Lung (tissue), 12 donors: ENCODE results near the gene LARGE1. TPM values are rescaled to one million over a fixed set of nuclear protein-coding genes. Genes with fewer than 3 reads are reported as not detected.

Experiments used
- ATAC-seq: fragments of 200-7000 bp; cut with Tn5 transposase; one replicate; pipeline ENCODE4 v1.9.1; 2020; ENCODE audit warnings: moderate number of reproducible peaks; ENCODE audit not compliant: insufficient read depth, low FRiP score
- DNase-seq, 3 donors: peaks; one replicate each; pipeline ENCODE4 v3.0.0-alpha.2; 2013 to 2017
- H3K27ac ChIP-seq, 2 donors: one replicate each; pipeline ENCODE4 v1.5.1; 2013; ENCODE audit warnings: mild to moderate bottlenecking in 2 of 2, moderate library complexity in 2 of 2, control low read depth in 1 of 2, inconsistent platforms in 1 of 2, low read depth in 1 of 2, low read length in 1 of 2
- H3K27me3 ChIP-seq, 3 donors: one replicate each; pipeline ENCODE4 v1.5.1; 2013; ENCODE audit warnings: low read length in 2 of 3; ENCODE audit not compliant: control insufficient read depth in 3 of 3, insufficient read depth in 3 of 3
- H3K36me3 ChIP-seq, 4 donors: one replicate each; pipeline ENCODE4 v1.5.1; 2013; ENCODE audit warnings: low read length in 4 of 4, mild to moderate bottlenecking in 1 of 4, moderate library complexity in 1 of 4; ENCODE audit not compliant: control insufficient read depth in 4 of 4, insufficient read depth in 4 of 4
- H3K4me1 ChIP-seq, 5 donors: one replicate each; pipeline ENCODE4 v1.5.1; 2013; ENCODE audit warnings: low read length in 5 of 5, mild to moderate bottlenecking in 2 of 5, moderate library complexity in 1 of 5; ENCODE audit not compliant: control insufficient read depth in 5 of 5, insufficient read depth in 5 of 5
- H3K4me3 ChIP-seq: one replicate; pipeline ENCODE4 v1.5.1; 2013; ENCODE audit warnings: mild to moderate bottlenecking, control low read depth, moderate library complexity
- H3K9ac ChIP-seq, 2 donors: one replicate each; pipeline ENCODE4 v1.5.1; 2013; ENCODE audit warnings: low read length in 2 of 2, control low read depth in 1 of 2; ENCODE audit not compliant: insufficient read depth in 1 of 2
- H3K9me3 ChIP-seq, 4 donors: one replicate each; pipeline ENCODE4 v1.5.1; 2013; ENCODE audit warnings: low read length in 3 of 4, mild to moderate bottlenecking in 1 of 4, moderate library complexity in 1 of 4; ENCODE audit not compliant: control insufficient read depth in 4 of 4, insufficient read depth in 3 of 4
- CTCF ChIP-seq: IDR thresholded peaks from 2 replicates; pipeline ENCODE4 v1.5.1; 2012; ENCODE audit warnings: mild to moderate bottlenecking; ENCODE audit errors: control extremely low read depth, extremely low read depth
- WGBS, 2 donors: extraction: QIAGEN DNeasy Blood & Tissue Kit; methylation state at CpG; one replicate each; pipeline ENCODE4 v1.1.7; 2013; 5-methylcytosine and 5-hydroxymethylcytosine counted together
- polyA plus RNA-seq, 2 donors: library from polyadenylated mRNA; stranded (reverse); fragments of 200-250 nt; gene quantifications; one replicate each; pipeline ENCODE4 v1.2.1, GENCODE V29; 2013
- total RNA-seq, 2 donors: library from RNA; depleted of rRNA in 1 of 2; stranded (reverse); fragments of >200 nt in 1 of 2; gene quantifications; one replicate each; pipeline ENCODE4 v1.2.1, GENCODE V29; 2014 to 2021
- donor health status: control.
- donor health status: control.
- donor health status: Bipolar disorder and iron deficiency.
- donor health status: healthy.
- donor health status: DM: yes; HTN: yes; CAD: no.

The LARGE1 gene
- total and polyA plus RNA-seq, 4 donors: 2.9 to 41.1 (median 15.4) TPM

- no peak overlapping the region for H3K27ac ChIP-seq
- no peaks in the 10 kb centered on the region for H3K27me3 ChIP-seq
- ATAC-seq: no peak
- WGBS, 2 donors: 67 to 75% methylated on average over 9 of the region's 9 CpGs
- TF ChIP-seq CTCF: no peak
- no peaks in the 10 kb centered on the region for H3K9me3 ChIP-seq
- H3K36me3 ChIP-seq: no peaks in the 10 kb centered on the region
- peaks cover 0 to 3% (median 0%) of the 10 kb centered on the region in 5 donors for H3K4me1 ChIP-seq
- no peak for DNase-seq
- no peak overlapping the region for H3K9ac ChIP-seq
- H3K4me3 ChIP-seq: no peak overlapping the region
Observed at GRCh38 chr22:33757802-33758483, 162.3 kb downstream of the LARGE1 start.

- no peak overlapping the region for H3K9ac ChIP-seq
- DNase-seq: no peak
Observed at GRCh38 chr22:33757041-33757801, 163.1 kb downstream of the LARGE1 start.

GRCh38 chr22:33756508-33756949 lies 163.7 kb downstream of the LARGE1 start:
- Histone ChIP-seq H3K4me3 (no peak overlapping the region), H3K9ac (no peak overlapping the region), H3K27me3 (no peaks in the 10 kb centered on the region), H3K36me3 (peaks cover 0 to 2% (median 0%) of the 10 kb centered on the region in 4 donors), H3K27ac (peak overlapping the region in 1 of 2 donors; percentile 11), H3K9me3 (no peaks in the 10 kb centered on the region), H3K4me1 (peaks cover 0 to 3% (median 0%) of the 10 kb centered on the region in 5 donors)
- no peak for DNase-seq
- WGBS, 2 donors: 69 to 85% methylated on average over 10 of the region's 10 CpGs
- TF ChIP-seq CTCF: no peak
- no peak for ATAC-seq

More at GRCh38 chr22:33757041-33757801, 163.1 kb downstream of the LARGE1 start:
- WGBS, 2 donors: 78% methylated on average over 15 of the region's 15 CpGs
- Histone ChIP-seq H3K9me3 (no peaks in the 10 kb centered on the region), H3K27me3 (no peaks in the 10 kb centered on the region), H3K4me1 (peaks cover 0 to 3% (median 0%) of the 10 kb centered on the region in 5 donors), H3K27ac (peak overlapping the region in 1 of 2 donors; percentile 11), H3K36me3 (peaks cover 0 to 2% (median 0%) of the 10 kb centered on the region in 4 donors), H3K4me3 (no peak overlapping the region)
- no peak for TF ChIP-seq CTCF
- ATAC-seq: no peak
